Stimulated activated naive B cell treated with anti-CD40 and anti-IgM and Interleukin-4, amounts not matched to agents 10 μg/mL and 1 μg/mL and 100 μg/mL, for 72 hours (primary cell): ENCODE data around the gene NCOA1.
"Not testable (repeated sequence)": the region's sequence is repeated elsewhere in the genome, so short reads cannot be mapped to it uniquely, and the experiment has no call there.

ENCODE experiments used
- ATAC-seq, 2 donors: fragments of 150-1000 bp; cut with Tn5 transposase; replicated peaks; 2 replicates each; pipeline ENCODE4 v1.10.0; 2021; ENCODE audit warnings: moderate library complexity in 1 of 2
- DNase-seq: peaks from one replicate; pipeline ENCODE4 v3.0.0; 2021
- H3K27ac Mint-ChIP-seq: one replicate; pipeline ENCODE4 v1.8.0; 2022; ENCODE audit warnings: mild to moderate bottlenecking, mixed read lengths
- H3K27me3 Mint-ChIP-seq, 2 donors: one replicate each; pipeline ENCODE4 v1.8.0; 2022; ENCODE audit warnings: mixed read lengths in 2 of 2
- H3K36me3 Mint-ChIP-seq, 2 donors: one replicate each; pipeline ENCODE4 v1.8.0; 2022; ENCODE audit warnings: mixed read lengths in 2 of 2, mild to moderate bottlenecking in 1 of 2
- H3K4me1 Mint-ChIP-seq, 2 donors: one replicate each; pipeline ENCODE4 v1.8.0; 2022; ENCODE audit warnings: mixed read lengths in 2 of 2, mild to moderate bottlenecking in 1 of 2
- H3K4me3 Mint-ChIP-seq, 2 donors: one replicate each; pipeline ENCODE4 v1.8.0; 2022; ENCODE audit warnings: mild to moderate bottlenecking in 2 of 2, mixed read lengths in 2 of 2, moderate library complexity in 1 of 2
- H3K9me3 Mint-ChIP-seq, 2 donors: one replicate each; pipeline ENCODE4 v1.8.0; 2022; ENCODE audit warnings: mixed read lengths in 2 of 2, mild to moderate bottlenecking in 1 of 2

NCOA1 gene

DNA sequence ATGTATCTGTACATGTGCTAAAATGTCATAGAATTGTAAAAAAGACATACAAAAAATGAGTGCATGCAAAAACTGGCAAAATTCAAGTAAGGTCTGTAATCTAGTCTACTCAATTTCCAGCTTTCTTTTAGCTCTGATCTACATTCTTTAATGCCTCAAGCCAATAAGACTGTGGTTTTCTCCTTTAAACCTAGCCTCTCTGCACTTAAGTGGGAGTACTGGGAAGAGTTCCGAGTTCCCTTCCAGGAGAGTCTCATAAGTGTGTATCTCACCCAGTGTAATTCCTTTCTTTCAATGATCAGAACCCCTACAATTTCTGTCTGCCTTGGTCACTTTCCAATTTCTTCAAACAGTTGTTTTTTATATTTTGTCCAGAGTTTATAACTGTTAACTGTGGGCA lies 152.0 kb downstream of the NCOA1 start:
- H3K27me3 Mint-ChIP-seq = no peaks in the 10 kb centered on the region
- no peak overlapping the region for H3K4me3 Mint-ChIP-seq
- peaks cover 0 to 6% of the 10 kb centered on the region in 2 donors for H3K9me3 Mint-ChIP-seq
- H3K36me3 Mint-ChIP-seq = peaks cover 11% of the 10 kb centered on the region in 2 donors
- DNase-seq = no peak
- no peak overlapping the region for H3K27ac Mint-ChIP-seq
- H3K4me1 Mint-ChIP-seq = peaks cover 0 to 6% of the 10 kb centered on the region in 2 donors
- ATAC-seq = no peak

DNA sequence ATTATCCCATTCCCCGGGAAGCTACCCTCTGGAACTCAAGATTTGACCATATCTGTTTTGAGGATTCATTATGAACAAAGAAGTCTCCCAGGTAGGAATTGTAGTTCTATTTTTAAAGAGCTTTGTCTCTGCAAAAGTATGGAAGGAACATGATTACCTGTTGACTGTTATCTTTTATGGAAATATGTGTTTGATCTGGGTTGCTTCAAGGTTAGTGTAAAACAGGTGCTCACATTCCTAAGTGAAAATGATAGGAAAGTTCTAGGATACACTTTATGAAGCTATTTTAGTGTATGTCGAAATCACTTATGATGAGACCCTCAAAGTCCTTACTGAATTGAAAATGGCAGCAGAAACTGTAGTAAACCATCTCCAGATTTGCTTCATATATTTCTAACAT lies 153.0 kb downstream of the NCOA1 start:
- ATAC-seq (no peak), DNase-seq (no peak)
- H3K4me1 Mint-ChIP-seq = peaks cover 0 to 6% of the 10 kb centered on the region in 2 donors
- no peak overlapping the region for H3K4me3 Mint-ChIP-seq
- H3K27ac Mint-ChIP-seq = no peak overlapping the region
- no peaks in the 10 kb centered on the region for H3K27me3 Mint-ChIP-seq
- no peaks in the 10 kb centered on the region for H3K9me3 Mint-ChIP-seq
- peaks cover 4 to 8% of the 10 kb centered on the region in 2 donors for H3K36me3 Mint-ChIP-seq

DNA sequence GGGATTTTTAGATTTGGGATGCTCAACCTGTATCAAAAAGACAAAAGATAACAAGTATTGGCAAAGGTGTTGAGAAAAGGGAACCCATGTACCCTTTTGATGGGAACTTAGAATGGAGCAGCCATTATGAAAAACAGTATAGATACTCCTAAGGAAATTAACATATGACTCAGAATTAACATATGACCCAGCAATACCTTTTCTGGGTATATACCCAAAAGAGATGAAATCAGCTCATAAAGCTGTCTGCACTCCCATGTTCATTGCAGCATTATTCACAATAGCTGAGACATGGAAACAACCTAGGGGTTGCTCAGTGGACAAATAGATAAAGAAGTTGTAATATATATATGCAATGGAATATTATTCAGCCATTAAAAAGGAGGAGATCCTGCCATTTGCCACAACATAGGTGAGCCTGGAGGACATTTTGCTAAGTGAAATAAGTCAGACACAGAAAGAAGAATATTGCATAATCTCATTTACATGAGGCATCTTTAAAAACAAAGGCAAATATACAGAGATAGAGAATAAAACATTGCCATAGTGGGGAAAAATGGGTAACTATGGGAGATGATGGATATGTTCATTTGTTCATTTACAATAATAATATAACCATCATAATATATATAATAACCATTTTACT lies 160.1 kb downstream of the NCOA1 start:
- Mint-ChIP-seq H3K27ac (no peak overlapping the region), H3K36me3 (peaks cover 7 to 18% of the 10 kb centered on the region in 2 donors), H3K4me3 (no peak overlapping the region), H3K27me3 (no peaks in the 10 kb centered on the region), H3K9me3 (peaks cover 3 to 4% of the 10 kb centered on the region in 2 donors), H3K4me1 (peaks cover 13 to 31% of the 10 kb centered on the region in 2 donors)
- ATAC-seq = no peak
- no peak for DNase-seq

DNA sequence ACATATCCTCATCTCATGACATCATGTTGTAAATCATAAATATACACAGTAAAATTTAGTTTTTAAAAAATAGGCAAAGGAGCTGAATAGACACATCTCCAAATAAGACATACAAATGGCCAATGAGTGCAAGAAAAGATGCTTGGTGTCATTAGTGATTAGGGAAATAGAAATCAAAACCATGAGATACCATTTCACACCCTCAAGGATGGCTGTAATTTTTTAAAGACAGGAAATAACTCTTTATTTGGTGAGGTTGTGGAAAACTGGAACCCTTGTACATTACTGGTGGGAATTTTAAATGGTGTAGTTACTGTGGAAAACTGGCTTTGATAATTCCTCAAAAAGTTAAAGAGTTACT lies 160.6 kb downstream of the NCOA1 start:
- Mint-ChIP-seq H3K4me1 (peaks cover 15 to 35% of the 10 kb centered on the region in 2 donors), H3K36me3 (peaks cover 7 to 18% of the 10 kb centered on the region in 2 donors), H3K9me3 (peaks cover 3 to 4% of the 10 kb centered on the region in 2 donors), H3K4me3 (no peak overlapping the region), H3K27ac (peak overlapping the region; percentile 14), H3K27me3 (no peaks in the 10 kb centered on the region)
- ATAC-seq (no peak), DNase-seq (no peak)

DNA sequence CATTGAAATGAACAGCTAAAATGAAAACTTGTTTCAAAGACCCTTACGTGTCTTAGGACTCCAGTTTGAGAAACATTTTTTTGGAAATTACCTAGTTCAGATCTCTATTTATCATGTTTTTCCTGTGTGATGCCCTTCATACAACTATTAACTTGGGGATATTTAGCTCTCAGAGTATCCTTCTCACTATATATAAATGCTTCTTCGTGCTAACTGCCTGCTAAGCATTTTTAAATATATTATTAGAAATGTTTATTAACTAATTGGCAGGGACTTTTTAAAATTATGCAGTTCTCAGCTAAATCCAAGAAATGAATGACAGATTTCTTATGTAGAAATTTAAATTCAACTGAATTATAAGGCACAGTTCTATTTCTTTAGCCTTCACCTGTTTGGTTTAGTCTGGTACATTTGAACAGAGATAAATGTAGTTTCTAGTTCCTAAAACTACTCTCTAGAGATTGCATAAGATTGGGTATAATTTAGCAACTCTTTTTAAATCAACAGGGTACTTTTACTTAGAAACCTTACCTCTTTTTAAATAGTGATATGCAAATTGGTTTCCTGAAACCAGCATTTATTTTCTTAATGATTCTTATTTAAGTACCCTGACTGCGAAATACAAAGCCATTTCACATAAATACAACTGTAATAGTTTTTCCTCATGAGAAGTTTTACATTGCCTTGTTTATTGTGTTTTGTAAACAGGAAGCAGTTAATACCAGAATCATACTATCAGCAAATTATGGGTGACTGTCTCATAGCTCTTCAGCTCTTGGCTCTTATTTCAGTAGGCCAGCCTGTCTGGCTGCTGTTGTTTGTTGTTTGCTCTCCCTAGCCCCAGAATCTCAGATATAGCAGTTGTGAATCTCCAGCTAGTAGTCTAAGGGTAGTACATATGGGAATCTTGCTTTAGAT lies 161.5 kb downstream of the NCOA1 start:
- ATAC-seq (peak in 1 of 2 donors; percentile 22), DNase-seq (no peak)
- Mint-ChIP-seq H3K4me3 (peak overlapping the region in 1 of 2 donors; percentile 13), H3K36me3 (peaks cover 7 to 18% of the 10 kb centered on the region in 2 donors), H3K27me3 (no peaks in the 10 kb centered on the region), H3K4me1 (peaks cover 18 to 41% of the 10 kb centered on the region in 2 donors), H3K27ac (no peak overlapping the region), H3K9me3 (peaks cover 3 to 4% of the 10 kb centered on the region in 2 donors)

DNA sequence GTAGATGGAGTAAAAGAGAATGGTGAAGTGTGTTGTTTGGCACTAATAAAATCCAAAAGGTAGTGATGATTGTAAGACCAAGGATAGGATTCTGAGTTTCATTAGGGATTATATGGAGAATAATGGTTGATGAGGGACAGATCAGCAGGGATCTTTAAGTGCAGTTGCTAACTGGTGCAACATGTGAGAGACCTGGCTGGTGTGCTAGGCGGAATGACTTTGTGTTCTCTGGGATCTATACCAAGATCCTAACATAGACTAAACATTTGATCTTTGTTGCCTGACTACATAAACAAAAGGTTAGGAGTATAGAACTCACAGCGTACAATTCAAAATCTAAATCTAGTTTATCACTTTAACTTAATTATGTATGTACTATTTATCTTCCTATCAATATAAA lies 166.8 kb downstream of the NCOA1 start:
- peak overlapping the region; percentile 37 for H3K27ac Mint-ChIP-seq
- no peak overlapping the region for H3K4me3 Mint-ChIP-seq
- H3K9me3 Mint-ChIP-seq = peaks cover 3 to 4% of the 10 kb centered on the region in 2 donors
- peaks cover 25 to 46% of the 10 kb centered on the region in 2 donors for H3K4me1 Mint-ChIP-seq
- no peaks in the 10 kb centered on the region for H3K27me3 Mint-ChIP-seq
- DNase-seq (no peak), ATAC-seq (no peak)
- peaks cover 11 to 18% of the 10 kb centered on the region in 2 donors for H3K36me3 Mint-ChIP-seq

DNA sequence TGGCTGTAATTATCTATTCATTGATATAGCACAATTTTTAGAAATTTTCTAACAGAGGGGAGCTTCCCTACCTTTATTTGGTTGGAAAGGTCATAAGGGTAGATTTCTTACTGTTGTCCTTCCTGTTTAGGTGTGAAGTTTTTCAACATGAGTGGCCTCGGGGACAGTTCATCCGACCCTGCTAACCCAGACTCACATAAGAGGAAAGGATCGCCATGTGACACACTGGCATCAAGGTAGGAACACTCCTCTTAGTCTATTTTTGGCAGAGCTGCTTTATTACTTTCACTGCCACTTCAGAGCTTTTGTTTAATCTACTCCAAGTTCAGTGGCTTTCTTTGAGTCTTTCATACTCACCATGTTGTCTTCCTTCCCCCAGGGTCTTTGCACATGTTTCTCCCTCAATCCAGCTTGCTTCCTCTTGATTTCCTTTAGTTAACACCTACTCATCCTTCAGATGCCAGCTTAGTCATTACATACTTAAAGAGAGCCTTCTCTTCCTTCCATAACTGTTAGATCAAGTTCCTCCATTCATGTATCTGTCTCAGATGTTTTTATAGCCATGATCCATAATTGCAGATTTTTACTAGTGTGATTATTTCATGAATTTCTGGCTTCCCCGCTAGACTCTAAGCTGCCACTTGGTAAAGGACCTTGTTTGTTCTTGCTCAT lies 167.6 kb downstream of the NCOA1 start:
- Mint-ChIP-seq H3K4me1 (peaks cover 22 to 38% of the 10 kb centered on the region in 2 donors), H3K27ac (no peak overlapping the region), H3K36me3 (peaks cover 15 to 20% of the 10 kb centered on the region in 2 donors), H3K9me3 (peaks cover 3 to 4% of the 10 kb centered on the region in 2 donors), H3K4me3 (no peak overlapping the region), H3K27me3 (no peaks in the 10 kb centered on the region)
- ATAC-seq (no peak), DNase-seq (no peak)

DNA sequence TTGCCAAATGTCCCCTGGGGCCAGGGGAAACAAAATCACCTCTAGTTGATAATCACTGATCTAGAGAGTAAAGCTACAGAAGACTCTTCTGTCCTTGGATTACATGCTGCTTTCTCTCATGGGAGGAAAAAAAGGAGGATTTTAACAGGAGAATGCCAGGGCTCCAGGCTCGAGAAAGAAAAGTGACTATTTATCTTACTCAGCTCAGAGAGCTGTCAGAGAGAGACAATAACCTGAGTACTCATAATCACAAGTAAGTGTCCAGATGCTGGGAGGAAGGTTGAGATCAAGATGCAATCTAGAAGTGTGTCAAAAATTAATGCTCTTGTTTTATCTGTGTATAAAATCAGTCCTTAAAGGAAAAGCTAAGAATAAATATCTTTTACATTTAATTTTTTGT lies 168.8 kb downstream of the NCOA1 start:
- no peaks in the 10 kb centered on the region for H3K27me3 Mint-ChIP-seq
- ATAC-seq = no peak
- DNase-seq = no peak
- H3K27ac Mint-ChIP-seq = no peak overlapping the region
- no peak overlapping the region for H3K4me3 Mint-ChIP-seq
- H3K36me3 Mint-ChIP-seq = peaks cover 17 to 22% of the 10 kb centered on the region in 2 donors
- peaks cover 18 to 28% of the 10 kb centered on the region in 2 donors for H3K4me1 Mint-ChIP-seq
- H3K9me3 Mint-ChIP-seq = peaks cover 3 to 4% of the 10 kb centered on the region in 2 donors

DNA sequence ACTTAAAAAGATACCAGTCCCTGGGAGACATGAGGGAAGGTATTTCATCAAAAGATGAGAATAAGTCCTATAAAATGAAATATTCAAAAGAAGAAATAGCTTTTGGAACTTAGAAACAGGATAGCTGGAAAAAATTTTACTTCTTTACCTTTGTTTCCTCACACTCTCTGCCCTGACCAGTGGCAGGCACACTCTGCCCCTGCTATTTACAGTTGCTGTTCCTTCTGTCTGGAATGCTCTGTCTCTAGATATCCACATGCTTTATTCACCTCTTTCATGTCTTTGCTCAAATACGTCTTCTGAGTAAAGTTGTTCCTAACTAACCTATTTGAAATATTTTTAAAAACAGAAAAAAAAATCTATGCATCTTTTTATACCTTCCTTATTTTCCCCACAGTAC lies 176.5 kb downstream of the NCOA1 start:
- Mint-ChIP-seq H3K27me3 (no peaks in the 10 kb centered on the region), H3K9me3 (no peaks in the 10 kb centered on the region), H3K4me3 (no peak overlapping the region), H3K4me1 (no peaks in the 10 kb centered on the region), H3K27ac (no peak overlapping the region), H3K36me3 (peaks cover 13 to 26% of the 10 kb centered on the region in 2 donors)
- DNase-seq = no peak
- ATAC-seq = no peak

DNA sequence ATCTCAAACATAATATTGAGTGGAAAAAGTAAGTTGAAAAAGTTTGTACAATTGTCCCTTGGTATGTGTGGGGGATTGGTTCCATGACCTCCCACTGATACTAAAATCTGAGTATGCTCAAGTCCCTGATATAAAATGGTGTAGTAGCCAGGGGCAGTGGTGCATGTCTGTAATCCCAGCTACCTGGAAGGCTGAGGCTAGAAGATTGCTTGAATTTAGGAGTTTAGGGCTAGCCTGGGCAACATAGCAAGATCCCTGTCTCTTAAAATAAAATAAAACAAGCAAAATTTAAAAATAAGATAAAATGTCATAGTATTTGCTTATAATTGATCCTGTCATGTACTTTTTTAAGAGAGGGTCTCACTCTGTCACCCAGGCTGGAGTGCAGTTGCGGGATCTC lies 180.2 kb downstream of the NCOA1 start:
- DNase-seq (no peak), ATAC-seq (no peak)
- H3K27ac Mint-ChIP-seq = no peak overlapping the region
- H3K4me3 Mint-ChIP-seq = no peak overlapping the region
- peaks cover 12 to 31% of the 10 kb centered on the region in 2 donors for H3K36me3 Mint-ChIP-seq
- H3K9me3 Mint-ChIP-seq = no peaks in the 10 kb centered on the region
- H3K27me3 Mint-ChIP-seq = no peaks in the 10 kb centered on the region
- no peaks in the 10 kb centered on the region for H3K4me1 Mint-ChIP-seq

DNA sequence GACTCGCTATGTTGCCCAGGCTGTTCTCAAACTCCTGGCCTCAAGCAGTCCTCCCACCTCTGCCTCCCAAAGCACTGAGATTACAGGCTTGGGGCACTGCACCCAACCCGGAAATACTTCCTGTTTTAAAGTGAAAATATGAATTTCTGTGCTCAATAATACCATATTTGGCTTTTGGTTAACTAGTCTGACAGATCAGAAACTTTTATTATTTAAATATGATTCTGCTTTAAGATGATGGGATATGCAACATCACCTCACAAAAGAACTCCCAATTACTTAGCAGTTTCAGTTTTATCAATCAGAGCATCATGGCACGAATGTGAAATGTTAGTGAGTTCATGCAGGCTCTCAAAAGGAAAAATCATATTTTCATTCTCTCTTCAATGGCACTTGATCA lies 181.5 kb downstream of the NCOA1 start:
- Mint-ChIP-seq H3K36me3 (peaks cover 22 to 43% of the 10 kb centered on the region in 2 donors), H3K4me3 (no peak overlapping the region), H3K27ac (no peak overlapping the region), H3K27me3 (no peaks in the 10 kb centered on the region), H3K4me1 (no peaks in the 10 kb centered on the region), H3K9me3 (no peaks in the 10 kb centered on the region)
- no peak for DNase-seq
- ATAC-seq = no peak

DNA sequence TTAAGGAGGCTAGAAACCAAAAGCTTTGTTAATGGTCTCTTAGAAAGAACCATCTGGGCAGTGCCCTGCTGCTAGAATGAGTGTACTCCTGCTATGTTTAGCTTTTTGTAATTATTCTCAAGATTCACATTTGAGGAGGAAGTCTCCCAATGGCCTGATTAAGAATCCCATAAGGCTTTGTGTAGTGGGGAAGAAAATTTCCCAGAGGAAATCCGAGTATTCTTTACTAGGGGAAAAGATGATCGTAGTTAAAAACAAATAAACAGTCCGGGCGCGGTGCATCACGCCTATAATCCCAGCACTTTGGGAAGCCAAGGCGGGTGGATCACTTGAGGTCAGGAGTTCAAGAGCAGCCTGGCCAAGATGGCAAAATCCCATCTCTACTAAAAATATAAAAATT lies 184.3 kb downstream of the NCOA1 start:
- Mint-ChIP-seq H3K4me3 (no peak overlapping the region), H3K9me3 (no peaks in the 10 kb centered on the region), H3K27ac (no peak overlapping the region), H3K4me1 (no peaks in the 10 kb centered on the region), H3K27me3 (no peaks in the 10 kb centered on the region), H3K36me3 (peaks cover 35 to 47% of the 10 kb centered on the region in 2 donors)
- ATAC-seq (no peak), DNase-seq (no peak)

DNA sequence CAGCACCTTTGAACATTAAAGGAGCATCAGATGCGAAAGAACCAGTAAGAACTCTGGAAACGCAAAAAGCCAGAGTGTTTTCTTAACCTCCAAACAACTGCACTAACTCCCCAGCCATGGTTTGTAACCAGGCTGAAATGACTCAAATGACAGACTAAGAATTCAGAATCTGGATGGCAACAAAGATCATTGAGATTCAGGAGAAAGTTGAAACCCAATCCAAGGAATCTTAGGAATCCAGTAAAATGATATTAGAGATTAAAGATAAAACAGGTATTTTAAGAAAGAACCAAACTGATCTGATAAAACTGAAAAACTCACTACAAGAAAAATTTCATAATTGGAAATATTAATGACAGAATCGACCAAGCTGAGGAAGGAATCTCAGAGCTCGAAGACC lies 185.4 kb downstream of the NCOA1 start:
- H3K4me1 Mint-ChIP-seq = no peaks in the 10 kb centered on the region

DNA sequence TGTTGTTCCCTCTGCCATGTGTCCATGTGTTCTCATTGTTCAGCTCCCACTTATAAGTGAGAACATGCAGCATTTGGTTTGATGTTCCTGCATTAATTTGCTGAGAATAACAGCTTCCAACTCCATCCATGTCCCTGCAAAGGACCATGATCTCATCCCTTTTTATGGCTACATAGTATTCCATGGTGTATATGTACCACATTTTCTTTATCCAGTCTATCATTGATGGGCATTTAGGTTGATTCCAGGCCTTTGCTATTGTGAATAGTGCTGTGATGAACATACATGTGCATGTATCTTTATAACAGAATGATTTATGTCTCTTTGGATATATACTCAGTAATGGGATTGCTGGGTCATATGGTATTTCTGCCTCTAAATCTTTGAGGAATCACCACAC lies 187.0 kb downstream of the NCOA1 start:
- not testable (repeated sequence) for ATAC-seq, H3K4me1 Mint-ChIP-seq, H3K27me3 Mint-ChIP-seq, H3K4me3 Mint-ChIP-seq, H3K27ac Mint-ChIP-seq, DNase-seq, H3K9me3 Mint-ChIP-seq
- H3K36me3 Mint-ChIP-seq = peaks cover 34 to 54% of the 10 kb centered on the region in 2 donors

More for the DNA sequence above, 185.4 kb downstream of the NCOA1 start:
- no peak overlapping the region for H3K27ac Mint-ChIP-seq
- DNase-seq = no peak
- H3K36me3 Mint-ChIP-seq = peaks cover 34 to 49% of the 10 kb centered on the region in 2 donors
- no peak for ATAC-seq
- no peaks in the 10 kb centered on the region for H3K27me3 Mint-ChIP-seq
- H3K4me3 Mint-ChIP-seq = no peak overlapping the region
- H3K9me3 Mint-ChIP-seq = no peaks in the 10 kb centered on the region
